ENCODE data around the gene RHCE. TPM values are rescaled to one million over a fixed set of nuclear protein-coding genes. Genes with fewer than 3 reads are reported as not detected.
"Not testable (repeated sequence)": the region's sequence is repeated elsewhere in the genome, so short reads cannot be mapped to it uniquely, and the experiment has no call there.

The RHCE gene
- polyA plus RNA-seq, 1 experiment: 0.59 TPM

GRCh38 chr1:25342846-25343245 lies 77.8 kb downstream of the RHCE start:
- TF ChIP-seq CTCF (IDR thresholded peaks at IDR 0.05; ENCODE audit: insufficient read depth, low read depth, low read length): no peak
- Histone ChIP-seq H3K4me3 (ENCODE audit: low read depth, low read length) (no peak overlapping the region), H3K27me3 (ENCODE audit: control insufficient read depth, insufficient read depth, low read length) (no peaks in the 10 kb centered on the region), H3K36me3 (ENCODE audit: control insufficient read depth, insufficient read depth, low read length) (peaks cover 1% of the 10 kb centered on the region; the same call in 1 of the 2 replicates)
- ChIA-PET CTCF (no interaction called here), POLR2A (no interaction called here)
- no peak for DNase-seq (ENCODE audit: low read depth)

- DNase-seq (ENCODE audit: low read depth): no peak
- H3K27me3 ChIP-seq (ENCODE audit: control insufficient read depth, insufficient read depth, low read length): no peaks in the 10 kb centered on the region
- TF ChIP-seq CTCF (IDR thresholded peaks at IDR 0.05; ENCODE audit: insufficient read depth, low read depth, low read length): no peak
- CTCF ChIA-PET: no interaction called here
- no peak overlapping the region for H3K4me3 ChIP-seq (ENCODE audit: low read depth, low read length)
- peaks cover 1% of the 10 kb centered on the region; the same call in 1 of the 2 replicates for H3K36me3 ChIP-seq (ENCODE audit: control insufficient read depth, insufficient read depth, low read length)
- POLR2A ChIA-PET: no interaction called here
Observed at GRCh38 chr1:25341746-25342145, 78.9 kb downstream of the RHCE start.

- H3K27me3 ChIP-seq (ENCODE audit: control insufficient read depth, insufficient read depth, low read length): no peaks in the 10 kb centered on the region
- 0 out of 2 replicates have a peak, but pooled peaks cover 1% of the 10 kb centered on the region for H3K36me3 ChIP-seq (ENCODE audit: control insufficient read depth, insufficient read depth, low read length)
- peak overlapping the region; percentile 98 for H3K4me3 ChIP-seq (ENCODE audit: low read depth, low read length)
- no peak for TF ChIP-seq CTCF (IDR thresholded peaks at IDR 0.05; ENCODE audit: insufficient read depth, low read depth, low read length)
- CTCF ChIA-PET: interaction anchor here (1.0 kb wide), 1 partner anchor 100 kb away, joined by 3 read pairs; no protein-coding TSS in a partner anchor
- DNase-seq (ENCODE audit: low read depth): no peak
- POLR2A ChIA-PET: no interaction called here
Observed at GRCh38 chr1:25338986-25339385, 81.6 kb downstream of the RHCE start.

- ChIA-PET POLR2A (no interaction called here), CTCF (no interaction called here)
- no peak for DNase-seq (ENCODE audit: low read depth)
- H3K4me3 ChIP-seq (ENCODE audit: low read depth, low read length): peak within 1 kb of the TSS; percentile 98
- 0 out of 2 replicates have a peak, but pooled peaks cover 1% of the 10 kb centered on the region for H3K36me3 ChIP-seq (ENCODE audit: control insufficient read depth, insufficient read depth, low read length)
- H3K27me3 ChIP-seq (ENCODE audit: control insufficient read depth, insufficient read depth, low read length): no peaks in the 10 kb centered on the region
- no peak for TF ChIP-seq CTCF (IDR thresholded peaks at IDR 0.05; ENCODE audit: insufficient read depth, low read depth, low read length)
Observed at GRCh38 chr1:25338188-25338981, 82.2 kb downstream of the RHCE start, which contains the start of gene TMEM50A. TMEM50A (plus strand) TSS chr1:25338334; CDS start chr1:25340487, 2,153 bp downstream.

- DNase-seq (ENCODE audit: low read depth); CTCF ChIA-PET; POLR2A ChIA-PET: not testable (repeated sequence)
Observed at GRCh38 chr1:25337483-25338187, 83.0 kb downstream of the RHCE start.

More at GRCh38 chr1:25337483-25338187, 83.0 kb downstream of the RHCE start:
- H3K27me3 ChIP-seq (ENCODE audit: control insufficient read depth, insufficient read depth, low read length); H3K36me3 ChIP-seq (ENCODE audit: control insufficient read depth, insufficient read depth, low read length): not testable (repeated sequence)
- peak overlapping the region; percentile 98 for H3K4me3 ChIP-seq (ENCODE audit: low read depth, low read length)
